Mammary epithelial cell (primary cell): ENCODE data around the gene CLSTN1.

Experiments used
- CTCF ChIP-seq, 2 donors: IDR thresholded peaks in 1 of 2; conservative IDR thresholded peaks in 1 of 2; 2 replicates each; pipeline ENCODE4 v1.5.1; 2011 to 2012; ENCODE audit warnings: inconsistent platforms in 2 of 2, low read length in 2 of 2, mild to moderate bottlenecking in 2 of 2, control low read depth in 1 of 2, low read depth in 1 of 2; ENCODE audit not compliant: insufficient read depth in 1 of 2; ENCODE audit errors: extremely low read depth in 1 of 2
- EZH2 ChIP-seq: IDR thresholded peaks from 2 replicates; pipeline ENCODE4 v1.6.1; 2012; ENCODE audit warnings: low read length, inconsistent platforms, borderline replicate concordance

GRCh38 chr1:9817734-9818133 is 6.0 kb downstream of the CLSTN1 start:
- TF ChIP-seq CTCF (conservative IDR thresholded peaks at IDR 0.05 in 1 of 2, IDR thresholded peaks at IDR 0.05 in 1 of 2; ENCODE audit: extremely low read depth in 1 of 2, insufficient read depth in 1 of 2, low read depth in 1 of 2, low read length in 2 of 2) (no peak), EZH2 (no peak)
